Endometrial microvascular endothelial cells (primary cell): ENCODE measurements around the gene TMEM72. TPM values are rescaled to one million over a fixed set of nuclear protein-coding genes. Genes with fewer than 3 reads are reported as not detected.

ENCODE experiments used
- in situ Hi-C: cut with HindIII; loops from 2 replicates; pipeline ENCODE4 v1.10.0; 2017; ENCODE audit warnings: low sequenced_read_pairs, low pct_unique_long_range_greater_than_20kb; ENCODE audit errors: inconsistent ontology term
- total RNA-seq: library from RNA; depleted of rRNA; stranded (reverse); fragments of >200 nt; gene quantifications from one replicate; pipeline ENCODE4 v1.2.3, GENCODE V29; 2015; ENCODE audit errors: inconsistent ontology term

Gene TMEM72
- total RNA-seq, 1 donor from 2014 or later = not detected

DNA sequence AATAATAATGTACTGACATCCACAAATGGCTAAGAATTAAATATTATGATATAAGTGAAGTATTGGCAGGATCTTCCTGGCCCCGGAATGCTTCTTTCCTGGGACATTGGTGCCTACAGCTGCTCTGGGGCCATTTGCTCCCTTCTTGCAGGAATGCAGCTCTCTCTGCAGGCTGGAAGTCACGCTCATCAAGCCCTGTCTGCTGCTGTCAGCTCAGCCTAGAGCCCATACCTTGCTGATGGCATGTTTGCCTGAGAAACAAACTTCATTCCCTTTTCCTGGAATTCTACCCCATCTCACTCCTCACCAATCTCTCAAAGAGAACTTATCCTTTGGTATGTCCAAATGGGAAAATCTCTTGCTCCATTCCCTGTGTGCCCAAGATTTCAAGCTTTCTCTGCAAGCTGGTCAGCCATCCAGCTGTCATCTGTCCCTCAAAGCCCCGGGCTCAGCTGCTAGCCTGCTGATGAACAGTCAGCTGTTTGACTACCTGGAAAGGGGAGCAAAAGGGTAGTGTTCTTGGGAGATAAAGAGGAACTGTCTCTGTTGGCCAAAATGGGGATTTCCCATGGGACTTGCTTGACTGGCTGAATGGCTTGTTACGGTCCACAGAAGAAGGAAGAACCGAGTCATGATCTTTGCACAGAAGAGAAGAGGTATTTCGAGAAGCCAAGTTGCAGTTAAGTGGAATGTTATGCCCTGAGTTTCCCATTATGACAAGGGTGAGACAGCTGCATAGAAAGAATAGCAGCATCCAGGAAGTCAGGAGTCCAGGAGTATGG is 36.4 kb downstream of the TMEM72 start:
- in situ Hi-C loops = no loop called here

- in situ Hi-C loops = no loop called here
These were observed 37.5 kb downstream of the TMEM72 start for GRCh38 chr10:44948642-44949041.

DNA sequence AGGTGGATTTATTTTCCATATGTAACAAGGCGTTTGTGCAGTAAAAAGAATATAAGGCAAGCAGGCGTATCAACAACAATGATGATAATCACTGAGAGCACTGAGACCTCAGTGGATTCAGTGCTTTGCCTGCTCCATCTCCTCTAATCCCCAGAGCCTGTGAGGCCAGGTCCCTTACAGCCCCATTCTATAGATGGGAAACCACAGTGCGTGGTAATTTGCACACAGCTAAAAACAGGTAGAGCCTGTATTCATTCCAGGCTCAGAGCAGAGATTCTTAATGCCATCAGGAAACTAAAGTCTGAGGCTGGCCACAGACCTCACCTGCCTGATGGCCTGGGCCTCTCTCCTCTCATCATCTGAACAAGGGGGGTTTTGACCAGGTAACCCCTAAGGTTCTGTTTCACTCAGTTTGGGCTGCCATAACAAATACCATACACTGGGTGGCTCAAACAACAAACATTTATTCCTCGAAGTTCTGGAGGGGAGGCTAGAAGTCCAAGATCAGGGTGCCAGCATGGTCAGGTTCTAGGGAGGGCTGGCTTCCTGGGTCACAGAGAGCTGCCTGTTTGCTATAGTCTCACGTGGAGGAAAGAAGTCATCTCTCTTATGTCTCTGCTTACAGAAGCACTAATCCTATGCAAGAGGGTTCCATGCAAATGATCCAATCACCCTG is 38.1 kb downstream of the TMEM72 start:
- in situ Hi-C loops = no loop called here

DNA sequence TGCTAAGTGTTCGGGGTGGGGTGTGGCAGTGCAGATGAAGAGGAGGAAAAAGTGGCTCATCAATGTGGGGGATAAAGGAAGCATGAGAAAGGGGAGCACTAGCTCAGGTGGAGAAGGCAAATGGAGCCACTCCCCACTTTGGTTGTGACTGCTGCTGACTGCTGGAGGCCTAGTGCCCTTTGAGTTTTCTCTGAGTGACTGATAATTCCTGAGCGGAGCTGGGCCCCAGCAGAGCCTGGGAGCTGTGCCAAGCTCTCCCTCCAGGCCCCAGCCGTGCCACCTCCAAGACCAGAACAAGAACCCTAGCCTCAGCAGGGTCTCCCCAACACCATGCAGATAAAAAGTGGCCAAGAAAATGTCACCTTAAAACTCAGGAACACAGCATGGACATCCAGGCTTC is 38.8 kb downstream of the TMEM72 start:
- in situ Hi-C loops = no loop called here

GRCh38 chr10:44950326-44951225 is 39.4 kb downstream of the TMEM72 start:
- in situ Hi-C loops = no loop called here

- in situ Hi-C loops = no loop called here
These were observed 40.6 kb downstream of the TMEM72 start for GRCh38 chr10:44951576-44952226.

GRCh38 chr10:44952779-44953231 is 41.7 kb downstream of the TMEM72 start:
- in situ Hi-C loops = no loop called here

DNA sequence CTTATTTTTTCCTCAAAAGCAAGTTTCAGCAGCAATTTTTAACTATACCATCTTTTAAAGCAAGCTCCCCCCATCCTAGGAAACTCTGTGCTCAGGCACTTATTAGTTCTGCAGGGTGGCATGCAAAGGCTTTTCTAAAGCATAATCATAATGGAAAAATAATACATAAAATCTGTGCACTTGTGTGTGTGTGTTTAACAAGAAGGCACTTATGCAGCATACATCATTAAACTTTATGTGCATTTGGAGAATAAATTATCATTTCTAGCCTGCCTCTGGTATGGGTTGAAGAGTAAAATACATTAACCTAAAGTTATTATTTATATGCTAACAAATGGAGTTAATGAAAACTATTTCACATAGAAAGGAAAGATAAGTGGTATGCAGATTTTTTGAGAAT is 42.9 kb downstream of the TMEM72 start:
- in situ Hi-C loops = no loop called here

DNA sequence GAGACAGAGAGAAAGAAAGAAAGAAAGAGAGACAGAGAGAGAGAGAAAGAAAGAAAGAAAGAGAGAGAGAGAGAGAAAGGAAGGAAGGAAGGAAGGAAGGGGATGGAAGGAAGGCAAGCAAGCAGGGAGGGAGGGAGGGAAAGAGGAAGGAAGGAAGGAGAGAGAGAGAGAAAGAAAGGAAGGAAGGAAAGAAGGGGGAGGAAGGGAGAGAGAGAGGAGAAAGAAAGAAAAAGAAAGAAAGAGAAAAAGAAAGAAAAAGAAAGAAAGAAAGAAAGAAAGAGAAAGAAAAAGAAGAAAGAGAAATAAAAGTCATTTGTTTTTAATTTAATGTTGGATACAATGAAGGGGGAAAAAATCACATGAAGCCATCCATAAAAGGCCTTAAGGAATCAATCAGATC is 43.8 kb downstream of the TMEM72 start:
- in situ Hi-C loops = no loop called here

- in situ Hi-C loops = no loop called here
These were observed 44.4 kb downstream of the TMEM72 start for GRCh38 chr10:44955413-44956070.

DNA sequence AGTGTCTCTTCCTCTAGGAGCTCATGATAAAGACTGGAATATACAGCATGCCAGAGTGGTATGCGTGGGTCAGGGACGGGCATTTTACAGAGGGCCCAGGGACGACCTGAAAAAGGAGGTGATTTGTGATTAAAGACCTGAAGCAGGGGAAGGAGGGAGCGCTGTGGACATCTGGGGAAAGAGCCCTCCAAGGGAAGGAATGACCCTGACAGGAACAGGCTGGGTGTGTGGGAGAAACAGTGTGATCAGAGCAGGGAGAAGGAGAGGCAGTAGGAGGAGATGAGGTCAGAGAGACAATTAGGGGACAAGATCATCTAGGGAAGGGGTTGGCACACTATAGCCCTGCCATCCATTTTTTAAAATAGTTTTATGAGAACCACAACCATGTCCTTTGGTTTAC is 45.1 kb downstream of the TMEM72 start:
- in situ Hi-C loops = no loop called here

GRCh38 chr10:44956717-44957706 is 45.9 kb downstream of the TMEM72 start:
- in situ Hi-C loops = no loop called here

GRCh38 chr10:44958196-44958897 is 47.2 kb downstream of the TMEM72 start:
- in situ Hi-C loops = no loop called here

DNA sequence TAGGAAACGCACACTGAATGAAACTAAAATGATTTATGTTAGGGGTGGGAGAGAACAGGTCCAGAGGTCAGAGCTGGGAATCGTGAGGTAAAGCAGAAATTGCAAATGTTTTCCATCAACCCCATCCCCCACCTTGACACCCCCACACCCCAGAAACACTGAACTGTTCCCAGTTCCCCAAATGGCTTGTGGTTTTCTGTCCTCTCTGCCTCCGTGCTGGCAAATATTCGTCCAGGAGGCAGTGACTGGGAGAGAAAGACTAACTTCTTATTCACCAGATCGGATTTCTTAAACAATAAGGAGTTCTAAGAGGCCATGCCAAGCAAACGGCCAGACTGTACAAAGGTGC is 47.7 kb downstream of the TMEM72 start:
- in situ Hi-C loops = no loop called here

DNA sequence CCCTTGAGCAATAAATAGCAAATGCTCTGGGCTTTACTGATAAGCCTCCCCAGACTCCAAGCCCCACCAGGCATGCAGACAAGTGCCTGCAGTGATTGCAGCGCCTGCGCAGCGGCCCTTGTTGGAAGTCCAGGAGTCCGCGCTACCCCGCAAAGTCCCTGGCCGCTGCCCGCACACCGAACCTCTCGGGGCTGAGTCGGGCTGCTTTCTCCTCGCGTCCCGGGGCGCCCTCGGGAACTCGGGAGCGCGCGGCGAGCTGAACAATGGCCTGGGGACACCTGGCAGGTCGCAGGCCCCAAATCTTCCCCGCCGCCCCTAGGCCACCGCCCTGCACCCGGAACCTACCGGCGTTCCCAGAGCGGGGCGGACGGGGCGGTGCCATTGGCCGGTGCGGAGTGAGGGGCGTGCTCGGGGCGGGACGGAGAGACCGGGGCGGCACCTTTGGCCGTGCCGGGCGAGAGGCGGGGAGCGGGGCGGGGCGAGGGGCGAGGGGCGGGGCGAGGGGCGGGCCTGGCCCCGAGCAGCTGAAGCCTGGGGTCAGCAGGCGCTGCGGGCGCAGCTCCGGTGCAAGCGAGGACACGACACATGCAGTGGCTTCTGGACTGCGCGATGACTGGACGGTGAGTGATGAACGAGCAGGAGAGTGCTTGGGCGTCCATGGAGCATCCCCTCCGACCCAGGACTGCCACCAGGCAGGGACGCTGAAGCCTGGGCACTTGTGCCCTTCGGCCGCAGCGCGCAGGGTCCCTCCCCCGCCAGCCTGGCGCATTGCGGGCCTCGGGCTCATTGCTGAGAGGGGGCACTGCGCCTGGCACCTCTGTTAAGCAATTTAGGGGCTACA is 48.3 kb downstream of the TMEM72 start, which contains the start of gene RASSF4:
TSS of gene RASSF4 (plus strand) at position 556 of the 841 bp plus-strand sequence. CDS start 10,401 bp downstream, outside the sequence.
- in situ Hi-C loops = no loop called here

- in situ Hi-C loops = no loop called here
These were observed 48.9 kb downstream of the TMEM72 start for GRCh38 chr10:44960088-44960460.
